B cell (primary cell): ENCODE data around the gene FTO.

ENCODE experiments used
- CTCF ChIP-seq: fragments of 200-600 bp; IDR thresholded peaks from one replicate; pipeline ENCODE4 v1.8.0; 2022; ENCODE audit warnings: antibody characterized with exemption, mild to moderate bottlenecking
- EZH2 ChIP-seq: IDR thresholded peaks from 2 replicates; pipeline ENCODE4 v1.6.1; 2012; ENCODE audit warnings: borderline replicate concordance, low read depth, mild to moderate bottlenecking, moderate library complexity, low read length; ENCODE audit not compliant: insufficient read depth, poor library complexity, severe bottlenecking

DNA sequence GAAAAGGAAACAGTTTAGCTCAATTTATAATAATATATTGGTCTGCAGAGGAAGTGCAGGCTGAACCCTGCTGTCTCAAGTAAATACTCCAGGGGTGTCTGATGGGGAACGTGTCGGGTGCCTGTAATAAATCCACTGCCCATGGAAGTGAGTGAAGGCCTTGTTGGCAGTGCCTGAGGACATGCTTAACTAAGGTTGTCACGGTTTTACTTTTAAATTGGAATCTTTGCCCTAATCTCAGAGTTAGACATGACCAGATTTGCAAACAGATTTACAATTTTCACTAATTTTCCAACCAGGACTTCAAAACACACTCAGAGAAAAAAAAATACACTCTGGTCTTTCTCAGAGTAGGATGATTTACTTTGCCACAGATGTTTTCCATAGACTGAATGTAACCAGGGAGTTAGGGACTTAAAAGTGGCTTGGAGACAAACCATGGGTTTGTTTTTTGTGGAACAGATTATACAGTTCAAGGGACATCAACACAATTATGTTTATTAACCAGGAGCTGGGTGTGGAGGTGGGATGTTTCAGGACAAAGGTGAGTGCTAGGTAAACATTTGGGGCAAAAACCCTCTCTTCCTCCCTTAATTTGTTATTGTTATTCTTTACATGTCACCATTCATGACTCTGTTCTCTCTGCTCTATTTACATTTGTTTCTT is 144.5 kb downstream of the FTO start:
- TF ChIP-seq CTCF (no peak), EZH2 (no peak)
